Measurements from ENCODE around the gene RAB1B. TPM values are rescaled to one million over a fixed set of nuclear protein-coding genes. Genes with fewer than 3 reads are reported as not detected.

RAB1B gene
- 79.5 and 83.3 TPM in 2 replicates for total RNA-seq

DNA sequence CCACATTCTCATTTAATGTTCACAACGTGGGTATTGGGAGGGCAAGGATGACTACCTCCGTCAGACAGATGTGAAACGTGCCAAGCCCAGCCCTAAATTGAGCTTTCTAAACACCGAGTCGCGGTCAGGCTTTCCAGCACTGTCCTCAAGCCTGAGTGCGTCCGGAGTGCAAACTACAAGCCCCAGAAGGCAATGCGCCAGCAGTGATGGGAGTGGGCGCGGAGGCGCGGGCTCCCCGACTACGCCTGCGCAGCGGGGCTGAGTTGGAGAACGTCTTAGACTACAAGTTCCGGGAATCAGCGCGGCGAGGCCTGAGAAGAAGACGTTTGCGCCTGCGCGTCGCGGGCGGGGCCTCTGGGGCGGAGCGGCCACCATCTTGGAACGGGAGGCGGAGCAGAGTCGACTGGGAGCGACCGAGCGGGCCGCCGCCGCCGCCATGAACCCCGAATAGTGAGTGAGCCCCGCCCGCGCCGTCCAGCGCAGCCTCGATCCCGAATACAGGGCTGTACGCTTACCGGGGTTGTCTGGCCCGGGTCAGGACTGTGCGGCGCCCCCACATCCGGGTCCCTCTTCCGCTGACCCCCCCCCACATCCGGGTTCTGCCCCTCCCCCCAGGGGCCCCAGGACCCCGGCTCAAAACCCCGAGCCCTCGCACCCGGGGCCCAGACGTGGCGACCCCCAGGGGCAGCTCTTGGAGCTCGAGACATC lies at the start of gene RAB1B:
RAB1B (plus strand) TSS at position 396 of the 708 bp plus-strand sequence; CDS start at position 437, 41 bp downstream.
- DNase-seq (ENCODE audit: low read depth, low spot score), result peak; percentile 96

DNA sequence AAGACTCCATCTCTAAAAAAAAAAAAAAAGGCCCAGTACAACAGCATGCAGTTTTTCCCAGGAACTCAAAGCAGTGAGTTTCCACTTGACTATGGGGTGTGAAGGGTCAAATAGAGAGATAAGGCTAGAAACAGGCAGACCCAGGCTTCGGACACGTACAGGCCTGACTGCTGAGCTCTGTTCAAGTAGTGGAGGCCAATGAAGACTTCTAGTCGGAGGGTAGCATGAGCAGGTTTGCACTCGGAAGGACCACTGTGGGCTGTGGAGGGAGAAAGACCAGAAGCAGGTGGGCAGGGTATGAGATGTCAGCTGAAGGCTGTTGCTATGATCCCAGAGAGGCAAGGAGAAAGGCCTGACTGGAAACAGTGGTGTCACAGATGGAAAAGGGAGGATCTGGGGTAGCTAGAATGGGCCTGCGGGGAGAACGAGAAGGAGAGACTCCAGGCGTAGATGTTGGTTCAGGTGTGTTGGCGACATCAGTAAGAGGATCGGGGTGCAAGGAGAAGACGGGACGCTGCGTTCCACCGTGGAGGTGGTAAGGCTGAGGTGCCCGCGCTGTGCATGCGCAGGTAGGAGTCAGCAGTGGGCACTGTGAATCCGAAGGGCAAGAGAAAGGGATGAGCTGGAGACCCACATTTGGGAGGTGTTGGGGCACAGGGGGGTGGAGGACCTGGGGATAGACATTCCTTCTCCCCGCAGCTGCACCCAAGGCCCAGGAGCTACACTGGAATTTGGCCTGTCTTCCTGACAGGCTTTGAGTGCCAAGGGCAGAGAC lies 49.4 kb upstream of the RAB1B start:
- no peak for DNase-seq (ENCODE audit: low read depth, low spot score)

DNA sequence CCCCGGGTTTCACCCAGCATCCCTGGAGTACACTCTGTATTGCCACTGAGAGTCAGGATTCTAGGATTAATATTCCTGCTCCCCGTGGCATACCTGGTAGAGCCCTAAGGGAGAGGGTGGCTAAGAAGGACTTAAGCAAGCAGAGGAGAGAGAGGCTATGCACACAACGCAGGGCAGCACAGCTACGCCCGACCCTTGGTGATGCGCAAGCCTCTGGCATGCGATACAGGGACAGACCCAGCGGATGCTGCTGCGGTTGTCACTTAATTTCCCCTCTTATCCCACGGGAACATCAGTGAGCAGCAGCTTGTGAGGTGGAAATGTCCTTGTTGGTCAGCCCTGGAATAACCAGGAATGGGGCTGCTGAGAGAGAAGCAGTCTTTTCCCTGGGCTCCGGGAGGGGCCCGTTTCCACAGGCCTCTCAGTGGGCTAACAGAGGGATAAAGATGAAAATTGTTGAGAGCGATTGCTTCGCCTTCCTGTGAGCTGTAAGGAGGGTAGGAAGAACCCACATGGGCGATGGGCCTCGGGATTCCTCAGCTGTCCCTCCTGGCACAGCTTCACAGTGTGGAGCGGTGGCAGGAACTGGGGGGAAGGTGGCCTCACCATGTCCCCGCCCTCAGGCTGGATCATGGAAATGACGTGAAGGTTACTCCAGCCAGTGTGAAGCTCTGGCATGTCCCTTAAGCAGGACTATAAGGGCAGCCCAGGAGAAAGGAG lies 48.4 kb upstream of the RAB1B start:
- DNase-seq (ENCODE audit: low read depth, low spot score), result no peak

DNA sequence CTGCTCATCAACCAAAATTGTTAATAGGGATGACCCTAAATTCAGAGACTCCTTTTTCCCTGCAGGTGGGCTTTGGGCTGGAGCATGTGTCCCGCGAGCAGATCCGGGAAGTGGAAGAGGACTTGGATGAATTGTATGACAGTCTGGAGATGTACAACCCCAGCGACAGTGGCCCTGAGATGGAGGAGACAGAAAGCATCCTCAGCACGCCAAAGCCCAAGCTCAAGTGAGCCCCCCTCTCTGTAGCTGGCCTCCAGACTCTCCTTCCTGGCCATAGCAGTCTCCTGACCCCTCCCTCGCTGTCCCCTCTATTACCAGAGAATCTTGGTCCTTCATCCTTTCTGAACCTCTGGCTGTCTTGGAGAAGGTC lies 47.9 kb upstream of the RAB1B start:
- no peak for DNase-seq (ENCODE audit: low read depth, low spot score)

DNA sequence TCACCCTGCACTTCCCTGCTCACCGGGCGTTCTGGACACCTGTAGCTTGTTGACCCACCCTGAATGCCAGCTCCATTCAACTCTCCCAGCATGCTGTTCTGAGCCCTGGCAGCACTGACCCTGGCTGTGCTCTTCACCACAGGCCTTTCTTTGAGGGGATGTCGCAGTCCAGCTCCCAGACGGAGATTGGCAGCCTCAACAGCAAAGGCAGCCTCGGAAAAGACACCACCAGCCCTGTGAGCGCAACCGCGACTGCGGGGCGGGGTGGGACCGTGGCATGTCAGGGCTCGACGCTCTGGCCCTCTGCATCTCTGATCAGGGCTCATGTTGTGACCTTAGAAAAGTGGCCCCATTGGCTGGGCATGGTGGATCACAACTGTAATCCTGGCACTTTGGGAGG lies 47.4 kb upstream of the RAB1B start:
- DNase-seq (ENCODE audit: low read depth, low spot score), result no peak

DNA sequence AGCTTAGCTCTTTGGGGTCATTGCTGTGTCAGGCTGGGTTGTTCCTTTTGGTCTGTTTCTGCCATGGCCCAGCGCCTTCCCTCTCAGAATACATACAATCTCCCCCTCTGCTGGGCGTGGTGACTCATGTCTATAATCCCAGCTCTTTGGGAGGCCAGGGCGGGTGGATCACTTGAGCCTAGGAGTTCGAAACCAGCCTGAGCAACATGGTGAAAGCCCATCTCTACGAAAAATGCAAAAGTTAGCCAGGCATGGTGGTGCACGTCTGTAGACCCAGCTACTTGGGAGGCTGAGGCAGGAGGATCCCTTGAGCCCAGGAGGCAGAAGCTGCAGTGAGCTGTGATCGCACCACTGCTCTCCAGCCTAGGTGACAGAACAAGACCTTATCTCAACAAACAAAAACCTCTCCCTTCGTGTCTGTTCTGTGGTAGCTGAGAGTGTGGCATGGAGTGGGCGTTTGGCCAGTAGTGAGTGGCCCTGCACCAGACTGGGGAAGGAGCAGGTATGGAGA lies 46.7 kb upstream of the RAB1B start:
- no peak for DNase-seq (ENCODE audit: low read depth, low spot score)

DNA sequence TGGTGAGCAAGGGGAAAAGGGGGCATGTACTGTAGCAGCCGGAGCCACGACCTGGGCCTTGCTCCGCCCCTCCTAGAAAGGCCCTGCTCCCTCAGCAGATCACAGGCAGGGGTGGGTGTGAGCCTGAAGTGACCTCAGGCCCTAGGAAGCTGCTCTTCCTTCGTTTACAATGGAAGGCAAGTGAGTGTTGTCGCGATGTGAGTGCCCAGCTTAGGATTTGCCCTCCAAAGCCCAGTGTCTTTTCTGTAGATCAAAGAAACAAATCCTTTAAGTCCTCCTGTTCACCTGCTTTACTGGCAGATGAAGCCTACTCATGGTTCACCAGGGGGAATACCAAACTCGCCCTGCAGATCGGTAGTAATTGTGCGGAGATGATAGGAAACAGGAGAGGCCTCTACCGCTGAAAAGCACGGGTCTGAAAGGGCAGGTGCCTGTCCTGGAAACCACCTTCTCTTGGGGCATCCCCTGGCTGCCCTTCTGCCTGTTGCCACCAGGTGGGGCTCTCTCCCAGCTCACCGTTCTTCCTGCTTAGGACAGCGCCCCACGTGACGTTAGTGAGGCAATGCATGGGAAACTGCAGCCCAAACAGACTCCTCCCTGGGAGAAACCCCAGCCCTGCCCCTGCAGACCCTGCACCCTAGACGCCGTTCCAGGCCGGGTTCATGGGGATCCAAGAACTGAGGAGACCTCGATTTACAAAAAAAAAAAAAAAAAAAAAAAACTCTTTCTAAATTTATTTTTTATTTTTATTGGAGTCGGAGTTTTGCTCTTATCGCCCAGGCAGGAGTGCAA lies 45.9 kb upstream of the RAB1B start:
- DNase-seq (ENCODE audit: low read depth, low spot score), result peak; percentile 63

DNA sequence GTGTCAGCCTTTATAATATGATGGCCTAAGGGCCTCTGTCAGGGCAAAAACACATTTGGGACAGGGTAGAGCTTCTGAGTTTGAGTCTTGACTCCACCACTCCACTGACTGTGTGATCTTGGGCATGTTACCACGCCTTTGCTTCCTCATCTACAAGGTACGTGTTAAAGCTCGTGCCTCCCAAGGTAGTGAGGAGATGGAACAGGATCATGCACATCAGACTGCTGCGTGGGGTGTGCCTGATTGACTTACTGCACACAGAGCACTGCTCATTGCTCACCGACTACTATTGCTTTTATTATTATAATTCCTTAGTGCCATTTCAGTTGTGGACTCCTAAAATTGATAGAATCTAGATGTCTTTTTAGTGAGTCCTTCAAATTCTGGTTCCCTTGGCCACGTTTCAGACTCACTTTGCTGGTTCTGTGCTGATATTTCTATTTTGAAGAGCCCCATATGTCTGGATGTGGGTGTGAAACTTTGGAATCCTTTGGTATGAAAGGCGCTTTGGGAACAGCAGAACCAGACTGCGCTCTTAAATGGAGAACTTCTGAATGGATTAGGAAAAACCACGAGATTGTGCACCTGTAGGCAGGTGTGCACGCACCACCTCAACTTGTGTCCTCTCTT lies 44.1 kb upstream of the RAB1B start:
- no peak for DNase-seq (ENCODE audit: low read depth, low spot score)

DNA sequence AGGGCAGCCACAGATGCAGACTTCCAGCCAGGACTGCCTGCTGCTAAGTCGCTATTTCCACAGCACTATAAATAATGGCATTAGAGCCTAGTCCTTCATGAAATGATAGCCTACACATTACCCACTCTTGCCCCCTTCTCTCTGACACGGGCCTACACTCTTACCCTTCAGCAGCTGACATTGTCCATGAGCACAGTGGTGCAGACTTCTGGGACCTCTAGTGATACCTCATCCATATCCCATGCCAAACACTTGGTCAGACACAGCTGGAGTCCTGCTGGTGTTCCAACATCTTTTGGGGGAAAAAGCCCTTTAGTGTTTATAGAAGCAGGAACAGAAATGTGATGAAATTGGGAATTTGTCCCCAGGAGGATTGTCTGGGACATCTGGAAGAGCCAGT lies 43.4 kb upstream of the RAB1B start:
- DNase-seq (ENCODE audit: low read depth, low spot score), result no peak

DNA sequence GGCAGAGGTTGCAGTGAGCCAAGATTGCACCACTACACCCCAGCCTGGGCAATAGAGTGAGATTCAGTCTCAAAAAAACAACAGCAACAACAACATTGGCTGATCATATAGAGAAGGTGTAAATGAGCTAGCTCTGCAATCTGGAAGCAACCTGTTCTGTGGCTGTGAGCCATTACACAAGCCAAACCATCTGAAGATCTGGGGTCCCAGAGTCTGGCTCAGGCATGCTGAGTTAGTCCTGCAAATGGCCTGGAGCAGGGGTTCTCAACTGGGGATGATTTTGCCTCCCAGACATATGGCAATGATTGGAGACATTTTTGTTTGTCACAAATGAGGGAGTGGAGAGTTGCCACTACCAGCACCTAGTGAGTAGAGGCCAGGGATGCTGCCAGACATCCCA lies 42.3 kb upstream of the RAB1B start:
- no peak for DNase-seq (ENCODE audit: low read depth, low spot score)

DNA sequence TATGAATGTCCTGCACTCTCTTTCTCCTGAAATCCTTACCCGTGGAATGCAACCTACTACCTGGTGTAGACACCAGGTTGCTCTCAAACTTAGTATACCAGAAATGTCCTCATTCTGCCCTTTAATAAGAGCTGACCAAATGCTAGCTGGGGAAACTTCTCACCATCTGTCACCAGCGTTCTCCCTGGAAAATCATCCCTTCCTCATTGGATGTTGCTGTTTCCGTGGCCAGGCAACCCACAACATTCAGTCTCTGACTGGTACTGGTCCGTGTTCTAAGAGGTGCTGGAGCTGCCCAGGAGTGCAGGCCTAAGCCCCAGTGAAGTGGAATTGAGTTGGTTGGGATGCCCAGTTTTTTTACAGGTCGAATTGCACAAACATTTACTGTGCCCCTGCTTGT lies 40.7 kb upstream of the RAB1B start:
- DNase-seq (ENCODE audit: low read depth, low spot score), result no peak

DNA sequence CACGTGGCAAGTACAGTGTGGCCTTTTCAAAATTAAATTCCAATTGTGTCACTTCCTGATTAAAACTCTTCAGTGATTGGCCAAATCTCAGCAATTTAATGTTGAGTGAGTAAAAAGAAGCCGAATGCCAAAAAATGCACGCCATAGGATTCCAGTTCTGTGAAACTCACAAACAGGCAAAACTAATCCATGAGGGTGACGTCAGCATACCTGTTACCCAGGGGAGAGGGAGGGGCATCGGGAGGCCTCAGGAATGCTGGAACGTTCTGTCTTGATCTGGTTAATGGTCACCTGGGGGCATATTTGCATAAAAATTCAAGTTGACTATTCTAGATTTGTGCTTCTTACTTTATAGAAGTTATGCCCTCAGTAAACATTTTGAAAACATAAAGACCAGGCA lies 39.9 kb upstream of the RAB1B start:
- DNase-seq (ENCODE audit: low read depth, low spot score), result no peak

DNA sequence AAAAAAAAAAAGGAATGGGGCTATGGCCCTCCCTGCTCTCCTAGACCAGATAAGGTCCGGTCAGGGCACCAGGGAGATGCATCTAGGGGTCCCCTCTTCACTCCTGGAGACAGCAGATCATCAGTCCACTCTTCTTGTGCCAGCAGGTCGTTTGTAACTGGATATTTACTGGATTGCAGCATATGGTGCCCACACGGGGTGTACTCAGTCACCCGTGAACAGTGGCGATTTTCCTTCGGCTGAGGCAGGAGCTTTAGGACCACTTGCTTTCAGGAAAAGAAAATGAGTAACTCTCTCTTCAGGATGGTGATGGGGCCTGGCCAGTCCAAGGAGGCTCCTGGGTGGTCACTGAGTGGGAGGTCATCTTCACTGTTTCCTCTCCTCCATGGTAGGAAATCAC lies 38.3 kb upstream of the RAB1B start:
- DNase-seq (ENCODE audit: low read depth, low spot score), result no peak

DNA sequence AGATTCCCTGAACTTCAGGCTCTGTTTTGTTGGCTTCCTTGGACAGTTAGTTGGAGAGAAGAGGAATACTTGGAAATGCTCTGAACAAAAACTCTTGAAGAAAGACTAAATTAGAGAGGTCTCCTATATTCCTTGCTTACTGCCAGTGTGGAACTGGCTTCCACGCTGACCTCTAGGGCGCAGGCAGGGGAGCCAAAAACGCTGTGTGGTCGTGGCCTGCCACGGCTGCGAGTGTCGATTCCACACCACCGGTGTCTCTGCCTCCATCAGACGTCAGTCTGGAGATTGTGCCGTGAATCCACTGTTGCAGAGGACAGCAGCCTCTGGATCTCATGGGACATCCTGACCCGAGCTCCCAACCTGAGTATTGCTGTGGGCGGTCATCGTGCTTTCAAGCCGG lies 37.5 kb upstream of the RAB1B start:
- DNase-seq (ENCODE audit: low read depth, low spot score), result no peak

DNA sequence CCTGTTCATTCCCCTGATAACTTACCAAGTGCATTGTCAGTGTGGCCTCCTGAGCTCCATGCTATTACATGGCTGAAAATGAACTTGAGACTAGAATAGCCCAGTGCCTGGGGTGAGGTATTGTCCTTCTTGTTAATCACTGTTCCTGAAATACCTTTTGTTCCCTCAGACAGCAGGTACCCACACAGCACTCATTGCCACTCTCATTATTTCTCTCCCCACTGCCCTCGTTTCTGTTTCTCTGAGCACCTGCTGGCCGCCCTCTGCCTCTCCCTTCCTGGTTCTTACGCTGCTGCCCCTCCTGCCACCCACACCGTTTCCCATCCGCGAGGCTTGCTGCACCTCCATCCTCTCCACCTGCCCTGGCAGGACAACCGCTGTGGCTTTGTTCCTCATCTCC lies 36.9 kb upstream of the RAB1B start:
- DNase-seq (ENCODE audit: low read depth, low spot score), result no peak

DNA sequence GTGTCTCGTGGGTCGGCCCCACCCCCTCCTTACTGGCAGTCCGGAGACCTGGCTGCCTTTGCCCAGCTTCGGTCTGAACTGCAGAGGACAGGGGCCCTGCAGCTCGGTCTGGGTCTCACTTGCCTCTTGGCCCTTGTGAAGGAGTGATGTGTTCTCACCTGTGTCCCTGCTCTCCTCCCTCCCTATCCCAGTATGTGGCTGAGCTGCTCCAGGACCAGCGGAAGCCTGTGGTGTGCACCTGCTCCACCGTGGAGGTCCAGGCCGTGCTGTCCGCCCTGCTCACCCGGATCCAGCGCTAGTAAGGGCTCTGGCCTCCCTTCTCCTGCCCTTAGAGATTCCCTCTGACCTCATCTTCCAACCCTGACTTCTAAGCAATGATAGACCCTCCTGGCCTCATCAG lies 35.7 kb upstream of the RAB1B start:
- DNase-seq (ENCODE audit: low read depth, low spot score), result no peak

DNA sequence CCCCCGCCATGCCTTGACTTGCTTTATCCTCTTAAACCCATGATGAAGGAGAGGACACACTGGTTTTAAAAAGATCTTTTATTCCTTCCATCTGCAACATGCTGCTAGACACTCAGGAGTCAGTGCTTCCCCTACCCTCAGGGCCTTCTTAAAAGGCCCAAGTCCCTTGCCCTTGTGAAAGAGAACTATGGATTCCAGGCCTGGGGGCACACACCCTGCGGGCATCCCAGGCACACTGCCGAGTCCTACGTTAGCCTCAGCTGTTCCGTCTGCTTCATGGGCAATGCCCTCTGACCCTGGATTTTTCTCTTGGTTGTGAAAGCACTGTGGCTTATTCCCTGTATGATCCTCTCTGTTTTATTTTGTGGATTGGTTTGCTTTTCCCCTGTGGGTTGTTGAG lies 35.1 kb upstream of the RAB1B start:
- DNase-seq (ENCODE audit: low read depth, low spot score), result no peak

DNA sequence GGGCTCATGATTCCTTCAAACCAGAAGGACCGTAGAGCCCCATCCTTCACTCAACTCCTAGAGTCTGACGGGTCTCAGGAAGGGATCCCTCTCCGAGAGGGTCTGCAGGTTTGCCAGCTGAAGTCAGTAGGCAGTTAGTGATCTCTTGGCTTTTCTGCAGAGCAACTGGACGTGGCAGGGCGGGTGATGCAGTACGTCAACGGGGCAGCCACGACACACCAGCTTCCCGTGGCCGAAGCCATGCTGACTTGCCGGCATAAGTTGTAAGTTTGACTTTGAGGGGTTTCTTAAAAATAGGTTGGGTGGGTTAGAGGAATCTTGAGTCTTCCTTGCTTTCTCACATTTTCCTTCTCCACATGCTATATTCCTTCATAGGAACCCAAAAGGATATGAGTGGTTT lies 33.3 kb upstream of the RAB1B start:
- DNase-seq (ENCODE audit: low read depth, low spot score), result no peak

DNA sequence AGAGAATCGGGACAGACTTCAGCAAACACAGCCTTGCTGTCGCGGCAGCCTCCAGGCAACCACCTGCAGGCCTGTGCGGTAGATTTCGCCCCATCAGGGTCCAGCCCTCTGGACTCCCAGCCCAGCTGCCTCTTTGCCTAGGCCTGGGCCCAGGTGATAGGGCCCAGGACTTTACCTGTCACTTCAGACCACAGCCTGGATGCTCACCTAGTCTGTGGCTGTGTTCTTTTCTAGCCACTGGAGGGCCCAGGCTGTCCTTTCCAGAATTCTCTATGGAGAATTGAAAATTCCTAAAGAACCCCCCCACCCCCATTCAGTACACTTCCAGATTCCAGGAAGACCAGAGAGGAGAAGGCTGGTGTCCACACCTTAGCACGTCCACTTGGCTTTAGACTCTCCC lies 30.6 kb upstream of the RAB1B start:
- DNase-seq (ENCODE audit: low read depth, low spot score), result no peak

DNA sequence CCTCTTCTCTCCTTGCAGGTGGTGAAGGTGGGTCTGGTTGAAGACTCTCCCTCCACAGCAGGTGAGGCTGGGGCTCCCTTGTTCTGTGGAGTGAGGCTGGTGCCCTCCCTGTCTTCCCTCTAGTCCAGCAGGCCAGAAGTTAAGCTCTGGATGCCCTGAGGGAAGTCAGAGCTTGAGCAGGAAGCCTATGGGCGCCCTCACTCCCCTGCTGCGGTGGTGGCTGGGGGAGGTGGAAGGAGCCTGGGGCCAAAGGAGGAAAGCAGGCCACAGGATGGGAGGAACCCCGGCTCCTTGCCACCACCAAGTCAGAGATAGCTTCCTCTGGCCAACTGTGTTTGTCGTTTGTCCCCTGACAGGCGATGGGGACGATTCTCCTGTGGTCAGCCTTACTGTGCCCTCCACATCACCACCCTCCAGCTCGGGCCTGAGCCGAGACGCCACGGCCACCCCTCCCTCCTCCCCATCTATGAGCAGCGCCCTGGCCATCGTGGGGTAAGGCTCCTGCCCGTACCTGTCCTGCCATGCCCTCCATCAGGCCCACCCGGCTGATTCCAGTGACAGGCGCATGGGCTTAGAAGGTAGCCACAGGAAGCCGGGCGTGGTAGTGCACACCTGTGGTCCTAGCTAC lies 29.5 kb upstream of the RAB1B start:
- no peak for DNase-seq (ENCODE audit: low read depth, low spot score)

DNA sequence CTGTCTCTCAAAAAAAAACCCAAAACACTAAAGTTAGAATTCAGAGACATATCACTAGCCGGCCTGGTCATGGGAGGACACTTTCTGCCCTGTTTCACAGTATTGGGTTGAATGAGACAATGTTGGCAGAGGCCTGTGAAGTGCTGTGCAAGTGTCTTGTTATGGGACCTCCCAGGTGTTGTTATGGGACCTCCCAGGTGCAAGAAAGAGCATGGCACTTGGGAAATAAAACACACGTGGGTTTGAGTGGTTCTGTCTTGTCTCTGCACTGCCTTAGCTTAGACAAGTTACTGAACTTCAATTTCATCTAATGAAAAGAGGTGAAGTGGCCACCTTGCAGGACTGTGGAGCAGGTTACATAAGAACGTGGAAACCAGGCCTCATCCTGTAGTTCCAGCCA lies 28.9 kb upstream of the RAB1B start:
- no peak for DNase-seq (ENCODE audit: low read depth, low spot score)
